Activated CD4-positive, alpha-beta T cell treated with anti-CD3 and anti-CD28 coated beads for 36 hours (primary cell): ENCODE measurements around the gene TGFBR3. TPM values are rescaled to one million over a fixed set of nuclear protein-coding genes. Genes with fewer than 3 reads are reported as not detected.
A peak's percentile ranks its signal among the peaks of the same experiment; 100 is the strongest.

Experiments used
- ATAC-seq: fragments of 200-7000 bp; cut with Tn5 transposase; one replicate; pipeline ENCODE4 v1.10.0; 2021; ENCODE audit warnings: mild to moderate bottlenecking, moderate library complexity
- CTCF ChIA-PET: fragments of 350-600 bp; sonication (Branson Sonifier 250); formaldehyde crosslinking; loops from one replicate; lab custom pipeline; 2021; ENCODE audit warnings: antibody characterized with exemption; lab: Charles Lee
- POLR2A ChIA-PET: fragments of 350-600 bp; sonication (Branson Sonifier 250); formaldehyde crosslinking; loops from one replicate; lab custom pipeline; 2021; ENCODE audit warnings: antibody characterized with exemption, inconsistent platforms; lab: Charles Lee
- DNase-seq: peaks from one replicate; pipeline ENCODE4 v3.0.0-alpha.2; 2020
- H3K27ac Mint-ChIP-seq: one replicate; pipeline ENCODE4 v1.8.0; 2021; ENCODE audit warnings: mixed read lengths
- H3K27me3 Mint-ChIP-seq: one replicate; pipeline ENCODE4 v1.8.0; 2021; ENCODE audit warnings: mixed read lengths
- H3K36me3 Mint-ChIP-seq: one replicate; pipeline ENCODE4 v1.8.0; 2021; ENCODE audit warnings: low read depth, mixed read lengths
- H3K4me1 Mint-ChIP-seq: one replicate; pipeline ENCODE4 v1.8.0; 2021; ENCODE audit warnings: mixed read lengths
- H3K4me3 Mint-ChIP-seq: one replicate; pipeline ENCODE4 v1.8.0; 2021; ENCODE audit warnings: mild to moderate bottlenecking, moderate library complexity, mixed read lengths
- H3K9me3 Mint-ChIP-seq: one replicate; pipeline ENCODE4 v1.8.0; 2021; ENCODE audit warnings: low read depth, mixed read lengths
- intact Hi-C, 2 experiments: fragments of 100-400 bp; cut with DNase I in 1 of 2; cut with micrococcal nuclease in 1 of 2; formaldehyde crosslinking; loops; one replicate each; pipeline versions ENCODE4 v1.14.2 to v1.15.1; 2022 to 2024; cut with DNase I, micrococcal nuclease
- total RNA-seq, 2 experiments: library from RNA; stranded (reverse); gene quantifications; one replicate each; pipeline ENCODE4 v1.2.3, GENCODE V29; 2021

The TGFBR3 gene
- total RNA-seq, 2 experiments from 2014 or later, result 4.2 to 4.5 TPM

DNA sequence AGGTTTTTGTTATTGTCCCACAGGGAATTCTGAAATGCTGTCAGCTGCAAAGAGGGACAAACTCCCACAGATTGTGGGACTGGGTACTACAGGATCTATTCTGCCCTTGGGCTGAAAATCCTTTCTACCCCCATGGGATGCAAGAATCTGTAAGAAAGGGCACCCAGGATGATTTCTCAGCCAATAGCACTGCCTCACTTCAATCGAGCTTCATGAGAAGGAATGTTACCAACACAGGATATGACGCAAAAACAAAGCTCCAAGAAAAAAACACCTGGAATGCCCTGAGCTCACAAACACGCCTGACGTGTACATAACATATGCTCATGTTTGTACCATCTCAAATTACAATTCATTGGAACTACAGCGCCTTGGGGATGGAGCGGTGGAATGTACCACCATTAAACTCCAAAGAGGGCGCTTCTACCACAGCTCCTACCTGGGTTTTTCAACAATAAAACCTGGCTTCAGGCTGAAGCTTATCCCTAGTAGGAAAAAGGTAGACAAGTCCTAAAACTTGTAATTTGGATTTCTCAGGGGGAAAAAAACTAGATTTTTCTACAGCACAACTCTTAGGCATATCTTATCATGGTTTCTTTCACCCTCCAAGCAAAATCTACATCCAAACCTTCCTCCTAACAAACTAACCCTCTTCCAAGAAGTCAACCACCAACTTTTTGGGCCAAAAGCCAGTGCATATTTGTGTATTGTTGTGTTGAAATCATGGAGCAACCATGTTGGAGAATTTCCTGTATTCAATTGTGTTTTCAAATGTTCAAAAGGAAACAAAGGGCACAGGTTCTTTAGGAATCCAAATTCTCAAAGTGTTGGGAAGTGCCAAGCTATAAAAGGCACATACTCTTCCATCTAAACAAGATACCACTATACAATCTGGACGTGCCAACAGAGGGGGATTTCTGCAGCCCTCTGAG lies 78.9 kb downstream of the TGFBR3 start:
- no peaks in the 10 kb centered on the region for H3K36me3 Mint-ChIP-seq
- H3K4me3 Mint-ChIP-seq, result no peak overlapping the region
- no peak overlapping the region for H3K27ac Mint-ChIP-seq
- DNase-seq (no peak), ATAC-seq (no peak)
- H3K27me3 Mint-ChIP-seq, result peaks cover 1% of the 10 kb centered on the region
- H3K9me3 Mint-ChIP-seq, result no peaks in the 10 kb centered on the region
- intact Hi-C loops, result no loop called here
- CTCF ChIA-PET, result no interaction called here
- POLR2A ChIA-PET, result no interaction called here
- H3K4me1 Mint-ChIP-seq, result peaks cover 60% of the 10 kb centered on the region

DNA sequence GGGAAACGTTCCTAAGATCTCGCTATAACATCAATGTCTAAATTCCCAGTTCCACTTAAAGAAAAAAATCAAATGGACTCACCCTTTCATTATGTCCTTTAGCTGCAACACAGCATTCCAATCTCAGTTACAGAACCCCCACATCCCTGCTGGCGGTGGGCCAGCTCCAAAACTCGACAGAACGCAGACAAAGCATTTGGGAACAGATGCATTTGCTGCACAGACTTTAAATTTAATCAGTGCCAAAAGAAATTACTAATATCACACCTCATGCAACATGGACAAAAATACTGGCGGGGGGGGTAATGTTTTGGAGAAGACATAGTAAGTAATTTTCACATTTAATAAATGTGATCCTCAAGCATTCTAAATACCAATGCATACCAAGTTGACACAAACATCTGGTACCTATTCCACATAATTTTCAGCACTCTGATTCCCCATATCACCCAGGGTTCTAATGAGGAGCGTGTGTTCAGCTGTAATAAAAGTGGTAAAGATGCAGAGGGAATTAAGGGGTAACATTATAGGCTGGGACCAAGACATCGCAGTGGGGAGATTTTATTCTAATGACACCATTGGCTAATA lies 79.7 kb downstream of the TGFBR3 start:
- no peaks in the 10 kb centered on the region for H3K9me3 Mint-ChIP-seq
- H3K4me3 Mint-ChIP-seq, result no peak overlapping the region
- no peak for ATAC-seq
- intact Hi-C loops, result no loop called here
- H3K27ac Mint-ChIP-seq, result peak overlapping the region; percentile 2
- no peaks in the 10 kb centered on the region for H3K36me3 Mint-ChIP-seq
- no peak for DNase-seq
- POLR2A ChIA-PET, result interaction anchor here (0.6 kb wide), 1 partner anchor 84 kb away, joined by 5 read pairs; no protein-coding TSS in a partner anchor
- CTCF ChIA-PET, result interaction anchor here (1.2 kb wide), 1 partner anchor 60 kb away, joined by 4 read pairs; no protein-coding TSS in a partner anchor
- H3K27me3 Mint-ChIP-seq, result peaks cover 1% of the 10 kb centered on the region
- H3K4me1 Mint-ChIP-seq, result peaks cover 53% of the 10 kb centered on the region

DNA sequence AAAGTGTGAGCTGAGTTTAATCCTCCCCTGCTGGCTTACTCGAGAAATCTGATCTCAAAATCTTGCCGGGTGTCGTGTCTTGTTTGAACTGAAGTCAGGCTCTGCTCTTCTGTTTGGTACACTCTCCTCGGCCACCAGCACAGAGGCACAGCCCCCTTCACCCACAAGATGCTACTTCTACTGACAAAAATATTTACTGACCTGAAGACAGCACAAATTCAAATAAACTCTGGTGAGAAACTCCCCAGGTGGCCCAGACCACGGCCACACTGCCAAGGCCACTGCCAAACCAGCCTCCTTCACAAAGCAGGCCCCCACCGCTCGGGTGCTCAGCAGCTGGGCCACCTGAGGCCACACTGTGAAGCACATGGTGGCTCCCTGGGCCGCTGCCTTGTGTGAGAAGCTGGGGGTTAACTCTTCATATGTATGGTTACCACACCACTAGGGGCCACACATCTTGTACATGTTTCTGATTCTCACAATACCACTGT lies 80.6 kb downstream of the TGFBR3 start:
- no peaks in the 10 kb centered on the region for H3K9me3 Mint-ChIP-seq
- no peak for ATAC-seq
- H3K36me3 Mint-ChIP-seq, result no peaks in the 10 kb centered on the region
- intact Hi-C loops, result loop anchor here (2.0 kb wide), 4 partner anchors 79 to 779 kb away; partner anchors contain the start of gene CDC7 (in 2 of the 2)
- peaks cover 46% of the 10 kb centered on the region for H3K4me1 Mint-ChIP-seq
- ChIA-PET POLR2A (interaction anchor here (0.6 to 1.2 kb wide), 3 partner anchors 51 to 734 kb away, joined by 3 to 5 read pairs (median 4); no protein-coding TSS in a partner anchor), CTCF (interaction anchor here (1.2 to 1.6 kb wide), 2 partner anchors 61 to 79 kb away, joined by 4 to 9 read pairs; no protein-coding TSS in a partner anchor)
- H3K4me3 Mint-ChIP-seq, result no peak overlapping the region
- H3K27ac Mint-ChIP-seq, result peak overlapping the region; percentile 78
- H3K27me3 Mint-ChIP-seq, result peaks cover 1% of the 10 kb centered on the region
- DNase-seq, result peak; percentile 18

DNA sequence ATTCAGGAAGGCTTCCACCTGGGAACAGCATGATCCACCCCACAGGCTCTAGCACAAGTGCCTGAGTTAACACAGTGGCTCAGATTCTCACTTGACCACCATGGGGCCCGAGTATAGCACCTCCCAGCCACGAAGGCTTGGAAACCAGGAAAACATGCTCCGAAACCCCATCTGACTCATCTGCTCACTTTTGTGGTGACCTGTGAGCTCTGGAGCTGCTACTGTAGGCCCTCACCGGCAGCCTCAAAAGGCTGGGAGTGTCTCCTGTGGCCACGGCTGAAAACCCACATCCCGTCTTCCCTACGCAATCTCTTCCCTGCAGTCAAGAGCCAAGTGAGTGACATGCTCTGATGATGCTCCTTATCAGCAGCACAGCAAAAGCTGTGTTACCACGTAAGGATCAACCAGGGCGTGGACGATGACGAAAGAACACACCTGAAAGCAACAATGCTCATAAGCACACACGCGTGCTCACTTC lies 81.4 kb downstream of the TGFBR3 start:
- Mint-ChIP-seq H3K9me3 (no peaks in the 10 kb centered on the region), H3K36me3 (no peaks in the 10 kb centered on the region), H3K27me3 (peaks cover 1% of the 10 kb centered on the region), H3K4me1 (peaks cover 44% of the 10 kb centered on the region), H3K27ac (peak overlapping the region; percentile 90), H3K4me3 (peak overlapping the region; percentile 56)
- CTCF ChIA-PET, result interaction anchor here (0.5 to 1.7 kb wide), 4 partner anchors 9 to 123 kb away, joined by 3 to 9 read pairs (median 3); no protein-coding TSS in a partner anchor
- DNase-seq (peak; percentile 88), ATAC-seq (peak; percentile 66)
- POLR2A ChIA-PET, result interaction anchor here (0.6 to 1.5 kb wide), 7 partner anchors 50 to 802 kb away, joined by 3 to 4 read pairs (median 3); no protein-coding TSS in a partner anchor
- intact Hi-C loops, result loop anchor here (1.0 to 5.0 kb wide), 14 partner anchors 50 to 1543 kb away; partner anchors contain the start of genes CDC7 (in 2 of the 2), DR1 (in 1 of the 2), GFI1 (in 1 of the 2) and ZNF644 (in 1 of the 2)

DNA sequence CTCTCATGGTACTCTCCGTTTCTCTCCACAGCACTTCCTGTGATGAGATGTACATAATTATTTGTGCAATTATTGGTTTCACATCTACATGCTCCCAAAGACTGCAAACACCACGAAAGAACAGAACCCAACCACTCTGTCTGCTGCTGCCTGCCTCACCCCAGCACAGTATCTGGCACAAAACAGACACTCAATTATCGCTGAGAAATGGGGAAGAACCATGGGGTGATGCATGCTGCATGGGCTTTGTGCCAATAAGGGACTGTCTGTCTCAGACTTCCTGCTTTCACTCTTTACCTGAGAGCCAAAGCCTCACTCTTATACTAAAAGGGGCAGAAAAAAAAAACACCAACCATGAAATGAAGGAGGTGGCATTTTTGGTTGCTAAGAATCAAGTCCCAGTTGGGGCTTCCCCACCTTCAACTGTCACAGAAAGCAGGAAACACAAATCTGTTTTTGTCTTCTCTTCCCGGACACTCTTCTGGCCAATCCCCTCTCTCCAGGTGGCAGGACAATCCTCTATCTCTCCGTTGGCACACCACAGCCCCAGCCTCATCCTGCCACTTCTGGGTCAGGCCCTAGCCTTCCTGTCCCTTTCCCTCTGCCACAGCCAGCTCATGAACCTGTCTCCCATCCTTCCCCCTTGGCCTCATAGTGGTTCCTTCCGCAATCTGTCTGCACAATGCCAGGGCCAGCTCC lies 82.0 kb downstream of the TGFBR3 start:
- Mint-ChIP-seq H3K27me3 (peaks cover 1% of the 10 kb centered on the region), H3K4me1 (peaks cover 39% of the 10 kb centered on the region), H3K27ac (peak overlapping the region; percentile 90), H3K9me3 (no peaks in the 10 kb centered on the region), H3K36me3 (no peaks in the 10 kb centered on the region), H3K4me3 (peak overlapping the region; percentile 56)
- POLR2A ChIA-PET, result interaction anchor here (0.6 to 1.5 kb wide), 6 partner anchors 49 to 211 kb away, joined by 3 to 4 read pairs (median 3); no protein-coding TSS in a partner anchor
- DNase-seq, result peak; percentile 86
- intact Hi-C loops, result loop anchor here (1.0 to 5.0 kb wide), 14 partner anchors 50 to 1543 kb away; partner anchors contain the start of genes CDC7 (in 2 of the 2), DR1 (in 1 of the 2), GFI1 (in 1 of the 2) and ZNF644 (in 1 of the 2)
- ATAC-seq, result peak; percentile 80
- CTCF ChIA-PET, result interaction anchor here (0.5 to 1.7 kb wide), 5 partner anchors 10 to 123 kb away, joined by 3 to 9 read pairs (median 3); no protein-coding TSS in a partner anchor

DNA sequence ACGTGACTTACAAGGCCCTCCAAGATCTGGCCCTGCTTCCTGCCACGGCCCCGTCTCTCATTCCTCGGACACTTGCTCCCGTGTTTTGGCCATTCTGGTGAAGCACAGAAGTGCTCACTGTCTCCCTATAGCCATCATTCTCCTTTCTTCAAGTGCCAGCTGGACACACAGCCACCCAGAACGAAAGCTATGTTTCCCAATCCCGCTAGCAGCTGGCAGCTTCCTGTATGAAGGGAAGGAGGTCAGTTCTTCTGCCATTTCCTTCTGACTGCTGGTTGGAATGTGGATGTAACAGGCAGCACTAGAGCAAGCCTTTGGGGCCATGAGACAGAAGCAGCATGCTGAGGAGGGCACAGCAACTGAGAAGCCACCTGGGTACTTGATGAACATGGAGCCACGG lies 82.8 kb downstream of the TGFBR3 start:
- POLR2A ChIA-PET, result interaction anchor here (0.6 to 1.5 kb wide), 3 partner anchors 49 to 210 kb away, joined by 3 to 4 read pairs (median 3); no protein-coding TSS in a partner anchor
- peaks cover 39% of the 10 kb centered on the region for H3K4me1 Mint-ChIP-seq
- H3K9me3 Mint-ChIP-seq, result no peaks in the 10 kb centered on the region
- no peaks in the 10 kb centered on the region for H3K36me3 Mint-ChIP-seq
- no peak for DNase-seq
- H3K27me3 Mint-ChIP-seq, result peaks cover 1% of the 10 kb centered on the region
- intact Hi-C loops, result loop anchor here in 1 of 2 experiments (5.0 kb wide), 2 partner anchors 684 to 1544 kb away; partner anchors contain the start of genes DR1 and GFI1
- CTCF ChIA-PET, result interaction anchor here (1.0 to 1.7 kb wide), 3 partner anchors 12 to 124 kb away, joined by 3 read pairs; no protein-coding TSS in a partner anchor
- ATAC-seq, result no peak
- H3K27ac Mint-ChIP-seq, result peak overlapping the region; percentile 49
- H3K4me3 Mint-ChIP-seq, result no peak overlapping the region

DNA sequence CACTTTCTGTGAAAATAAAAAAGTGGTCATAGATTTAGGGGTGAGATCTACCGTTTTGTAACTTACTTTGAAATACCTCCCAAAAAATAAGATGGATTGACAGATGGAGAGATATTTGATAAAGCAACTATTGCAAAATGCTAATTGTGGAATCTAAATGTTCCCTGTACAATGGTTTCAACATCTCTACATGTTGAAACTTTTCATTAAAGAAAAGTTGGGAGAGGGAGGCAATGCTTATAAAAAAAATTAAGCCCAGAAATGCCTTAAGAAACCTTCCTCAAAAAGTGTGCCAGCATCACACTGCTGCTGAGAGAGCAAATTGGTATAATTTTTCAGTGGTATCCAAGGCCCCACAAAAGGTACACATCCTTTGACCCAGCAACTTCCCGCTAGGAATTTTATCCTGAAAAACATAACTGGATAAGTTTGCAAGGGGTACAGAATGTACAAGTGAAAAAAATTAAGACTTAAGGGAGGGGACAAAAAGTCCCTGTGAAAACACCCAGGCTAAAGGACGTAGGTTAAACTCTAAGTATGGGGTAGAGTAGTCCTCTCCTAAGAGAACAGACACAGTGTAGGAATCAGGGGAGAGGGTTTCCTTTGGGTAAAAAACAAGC lies 84.3 kb downstream of the TGFBR3 start:
- intact Hi-C loops, result loop anchor here in 1 of 2 experiments (5.0 kb wide), 2 partner anchors 686 to 1546 kb away; partner anchors contain the start of genes DR1 and GFI1
- no peaks in the 10 kb centered on the region for H3K27me3 Mint-ChIP-seq
- peaks cover 39% of the 10 kb centered on the region for H3K4me1 Mint-ChIP-seq
- ATAC-seq (no peak), DNase-seq (no peak)
- H3K4me3 Mint-ChIP-seq, result no peak overlapping the region
- CTCF ChIA-PET, result interaction anchor here (0.9 kb wide), 1 partner anchor 17 kb away, joined by 3 read pairs; no protein-coding TSS in a partner anchor
- H3K9me3 Mint-ChIP-seq, result no peaks in the 10 kb centered on the region
- no peaks in the 10 kb centered on the region for H3K36me3 Mint-ChIP-seq
- no peak overlapping the region for H3K27ac Mint-ChIP-seq
- POLR2A ChIA-PET, result no interaction called here

DNA sequence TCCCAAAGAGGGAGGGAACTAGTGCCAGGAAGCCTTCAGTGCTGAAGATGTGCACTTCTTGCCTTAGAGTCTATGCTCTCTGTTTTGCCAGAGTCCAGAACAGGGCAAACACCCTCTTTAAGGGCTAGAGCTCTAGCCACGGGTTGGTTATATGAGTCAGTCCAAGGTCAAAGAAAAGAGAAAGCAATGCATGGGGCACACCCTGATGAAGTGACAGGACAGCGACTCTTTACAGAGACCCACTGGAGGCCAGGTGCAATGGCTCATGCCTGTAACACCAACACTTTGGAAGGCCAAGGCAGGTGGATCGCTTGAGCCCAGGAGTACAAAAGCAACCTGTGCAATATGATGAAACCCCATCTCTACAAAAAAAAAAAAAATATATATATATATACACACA lies 86.1 kb downstream of the TGFBR3 start:
- intact Hi-C loops, result loop anchor here in 1 of 2 experiments (5.0 kb wide), 2 partner anchors 687 to 1547 kb away; partner anchors contain the start of genes DR1 and GFI1
- CTCF ChIA-PET, result no interaction called here
- ATAC-seq (no peak), DNase-seq (no peak)
- peaks cover 32% of the 10 kb centered on the region for H3K4me1 Mint-ChIP-seq
- H3K36me3 Mint-ChIP-seq, result peaks cover 10% of the 10 kb centered on the region
- H3K4me3 Mint-ChIP-seq, result no peak overlapping the region
- H3K9me3 Mint-ChIP-seq, result no peaks in the 10 kb centered on the region
- POLR2A ChIA-PET, result no interaction called here
- H3K27ac Mint-ChIP-seq, result no peak overlapping the region
- H3K27me3 Mint-ChIP-seq, result no peaks in the 10 kb centered on the region

DNA sequence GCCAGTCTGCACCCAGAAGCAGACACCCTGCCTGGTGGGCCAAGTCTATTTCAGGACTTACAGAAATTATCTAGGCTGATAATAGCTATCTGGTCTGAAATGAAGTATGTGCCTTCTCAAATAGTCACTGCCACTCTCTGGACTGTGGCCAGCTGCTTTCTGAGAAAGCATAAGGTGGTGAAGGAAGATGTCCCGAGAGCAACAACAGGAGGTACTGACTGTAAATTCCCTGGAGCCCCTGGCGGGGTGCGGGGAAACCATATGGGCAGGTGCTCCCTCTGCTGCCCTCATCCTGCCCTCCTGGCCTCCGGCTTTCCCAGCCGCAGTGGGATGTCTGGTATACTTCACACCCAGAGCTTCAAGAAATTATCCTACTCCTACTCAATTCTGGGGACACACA lies 86.8 kb downstream of the TGFBR3 start:
- CTCF ChIA-PET, result interaction anchor here (1.3 kb wide), 1 partner anchor 12 kb away, joined by 4 read pairs; no protein-coding TSS in a partner anchor
- POLR2A ChIA-PET, result interaction anchor here (0.6 kb wide), 1 partner anchor 18 kb away, joined by 5 read pairs; no protein-coding TSS in a partner anchor
- intact Hi-C loops, result no loop called here
- Mint-ChIP-seq H3K4me3 (no peak overlapping the region), H3K36me3 (peaks cover 14% of the 10 kb centered on the region), H3K27me3 (no peaks in the 10 kb centered on the region), H3K4me1 (peaks cover 24% of the 10 kb centered on the region), H3K9me3 (no peaks in the 10 kb centered on the region), H3K27ac (no peak overlapping the region)
- no peak for ATAC-seq
- no peak for DNase-seq
